Glutamatergic neuron (in vitro differentiated cells): Measurements from ENCODE around the gene KLHL40. TPM values are rescaled to one million over a fixed set of nuclear protein-coding genes. Genes with fewer than 3 reads are reported as not detected.

ENCODE experiments used
- DNase-seq: peaks from one replicate; pipeline ENCODE4 v3.0.0; 2022
- H3K27ac Mint-ChIP-seq: one replicate; pipeline ENCODE4 v1.8.0; 2020; ENCODE audit warnings: mild to moderate bottlenecking, mixed read lengths, inconsistent platforms; ENCODE audit not compliant: unreplicated experiment
- H3K27me3 Mint-ChIP-seq: one replicate; pipeline ENCODE4 v1.8.0; 2020; ENCODE audit warnings: mild to moderate bottlenecking, moderate library complexity, mixed read lengths, inconsistent platforms; ENCODE audit not compliant: unreplicated experiment
- H3K36me3 Mint-ChIP-seq: one replicate; pipeline ENCODE4 v1.8.0; 2020; ENCODE audit warnings: mild to moderate bottlenecking, mixed read lengths, inconsistent platforms; ENCODE audit not compliant: unreplicated experiment
- H3K4me1 Mint-ChIP-seq: one replicate; pipeline ENCODE4 v1.8.0; 2020; ENCODE audit warnings: mild to moderate bottlenecking, low read depth, mixed read lengths, inconsistent platforms; ENCODE audit not compliant: unreplicated experiment
- H3K4me3 Mint-ChIP-seq: one replicate; pipeline ENCODE4 v1.8.0; 2020; ENCODE audit warnings: mild to moderate bottlenecking, mixed read lengths, inconsistent platforms; ENCODE audit not compliant: unreplicated experiment
- H3K9me3 Mint-ChIP-seq: one replicate; pipeline ENCODE4 v1.8.0; 2020; ENCODE audit warnings: mild to moderate bottlenecking, moderate library complexity, mixed read lengths, inconsistent platforms; ENCODE audit not compliant: unreplicated experiment
- CTCF ChIP-seq: fragments of 200-600 bp; sonication (generic); IDR thresholded peaks from one replicate; pipeline ENCODE4 v1.5.0; 2021; ENCODE audit not compliant: partially characterized antibody, unreplicated experiment
- total RNA-seq: library from RNA; stranded (reverse); fragmentation: NEBNext Ultra II Directional; extraction: Animal tissue kit (Norgen Biotek cat#: 25700); gene quantifications from one replicate; pipeline ENCODE4 v1.2.1, GENCODE V29; 2021; ENCODE audit not compliant: unreplicated experiment

Gene KLHL40
- total RNA-seq, 1 donor from 2014 or later, result 0.44 TPM

DNA sequence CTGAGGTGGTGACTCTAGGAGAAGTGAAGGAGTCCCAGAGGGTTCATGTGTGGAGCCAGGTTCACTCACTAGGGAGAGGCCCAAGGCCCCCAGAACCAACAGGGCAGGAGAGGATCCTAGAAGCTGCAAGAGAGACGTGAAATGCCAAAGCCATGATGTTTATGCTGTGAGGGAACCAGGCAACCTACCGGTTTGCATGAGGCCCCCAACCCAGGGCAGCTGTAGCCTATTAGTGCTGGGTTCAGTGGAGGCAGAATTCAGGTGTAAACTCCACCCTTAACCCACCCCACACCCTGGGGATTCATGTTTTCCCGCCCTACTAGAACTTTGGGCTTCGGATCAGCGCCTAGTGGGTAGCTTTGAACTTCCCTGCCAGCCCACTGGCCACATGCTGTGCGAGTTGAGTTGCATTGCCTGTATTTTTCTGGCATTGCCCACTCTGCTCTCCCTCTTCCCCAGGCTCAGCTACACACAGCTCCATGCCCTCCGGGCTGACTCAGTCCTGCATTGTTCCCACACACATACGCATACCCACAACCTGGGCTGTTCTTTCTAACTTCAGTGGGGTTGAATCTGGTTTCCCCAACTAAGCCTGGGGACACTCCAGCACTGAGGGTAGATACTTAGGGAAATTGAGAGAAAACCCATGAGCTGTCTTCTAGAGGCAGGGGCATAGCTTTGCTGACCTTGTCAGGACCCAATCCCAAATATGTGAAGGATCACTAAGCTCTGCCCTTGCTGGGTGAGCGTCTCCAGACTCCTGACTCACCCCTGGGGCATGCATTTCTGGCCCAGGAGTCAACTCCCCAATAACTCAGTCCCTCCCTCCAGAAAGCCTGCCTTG lies 33.9 kb upstream of the KLHL40 start:
- Mint-ChIP-seq H3K27me3 (peaks cover 20% of the 10 kb centered on the region), H3K9me3 (peaks cover 20% of the 10 kb centered on the region)
- DNase-seq, result no peak

GRCh38 chr3:42652251-42652610 lies 33.1 kb upstream of the KLHL40 start:
- H3K4me3 Mint-ChIP-seq, result peak overlapping the region; percentile 93
- H3K27ac Mint-ChIP-seq, result peak overlapping the region; percentile 91
- H3K4me1 Mint-ChIP-seq, result peaks cover 39% of the 10 kb centered on the region
- peaks cover 8% of the 10 kb centered on the region for H3K36me3 Mint-ChIP-seq
- H3K9me3 Mint-ChIP-seq, result peaks cover 18% of the 10 kb centered on the region
- no peak for TF ChIP-seq CTCF
- DNase-seq, result peak; percentile 59
- H3K27me3 Mint-ChIP-seq, result peaks cover 16% of the 10 kb centered on the region

More for the DNA sequence above, 33.9 kb upstream of the KLHL40 start:
- Mint-ChIP-seq H3K36me3 (peaks cover 8% of the 10 kb centered on the region), H3K27ac (peak overlapping the region; percentile 91), H3K4me3 (peak overlapping the region; percentile 93), H3K4me1 (peaks cover 38% of the 10 kb centered on the region)
- no peak for TF ChIP-seq CTCF

- Mint-ChIP-seq H3K36me3 (peaks cover 8% of the 10 kb centered on the region), H3K9me3 (peaks cover 18% of the 10 kb centered on the region), H3K27ac (peak overlapping the region; percentile 91), H3K27me3 (peaks cover 20% of the 10 kb centered on the region), H3K4me3 (peak overlapping the region; percentile 93), H3K4me1 (peaks cover 40% of the 10 kb centered on the region)
- TF ChIP-seq CTCF, result no peak
- DNase-seq, result no peak
Observed at GRCh38 chr3:42652611-42653302, 32.6 kb upstream of the KLHL40 start.

DNA sequence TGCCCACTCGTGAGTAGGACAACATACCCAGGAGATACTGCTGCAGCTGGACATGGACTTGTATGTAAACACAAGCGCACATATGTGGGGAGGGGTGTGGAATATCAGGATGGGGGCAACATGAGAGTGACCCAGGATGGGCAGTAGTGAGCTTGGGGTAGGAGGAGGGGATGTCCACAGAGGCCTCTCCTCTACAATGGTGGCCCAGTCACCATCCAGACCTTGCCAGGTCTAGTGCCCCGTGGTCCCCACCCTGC lies 32.1 kb upstream of the KLHL40 start:
- Mint-ChIP-seq H3K27me3 (peaks cover 22% of the 10 kb centered on the region), H3K4me1 (peaks cover 43% of the 10 kb centered on the region), H3K27ac (peak overlapping the region; percentile 91), H3K4me3 (peak overlapping the region; percentile 93), H3K9me3 (peaks cover 18% of the 10 kb centered on the region), H3K36me3 (peaks cover 8% of the 10 kb centered on the region)
- TF ChIP-seq CTCF, result no peak
- no peak for DNase-seq
